Progenitor cell of endocrine pancreas (in vitro differentiated cells): ENCODE data around the gene SDHAF2. TPM values are rescaled to one million over a fixed set of nuclear protein-coding genes. Genes with fewer than 3 reads are reported as not detected.
A peak's percentile ranks its signal among the peaks of the same experiment; 100 is the strongest.

Experiments used
- DNase-seq: peaks from one replicate; pipeline ENCODE4 v3.0.0; 2021; ENCODE audit warnings: low spot score; ENCODE audit not compliant: unreplicated experiment
- H3K27ac Mint-ChIP-seq: 2 replicates; pipeline ENCODE4 v1.8.0; 2021; ENCODE audit warnings: mild to moderate bottlenecking, moderate library complexity, mixed read lengths
- H3K27me3 Mint-ChIP-seq: 2 replicates; pipeline ENCODE4 v1.8.0; 2021; ENCODE audit warnings: mixed read lengths
- H3K36me3 Mint-ChIP-seq: 2 replicates; pipeline ENCODE4 v1.8.0; 2022; ENCODE audit warnings: mixed read lengths; ENCODE audit not compliant: insufficient read depth
- H3K4me1 Mint-ChIP-seq: 2 replicates; pipeline ENCODE4 v1.8.0; 2021; ENCODE audit warnings: low read depth, mixed read lengths
- H3K4me3 Mint-ChIP-seq: 2 replicates; pipeline ENCODE4 v1.8.0; 2021; ENCODE audit warnings: low read depth, mild to moderate bottlenecking, moderate library complexity, mixed read lengths
- H3K9me3 Mint-ChIP-seq: 2 replicates; pipeline ENCODE4 v1.8.0; 2021; ENCODE audit warnings: low read depth, mixed read lengths
- total RNA-seq: library from RNA; stranded (reverse); gene quantifications from 2 replicates; pipeline ENCODE4 v1.2.1, GENCODE V29; 2021
- TF ChIP-seq, protein P1 (sequence below): fragments of 200-600 bp; sonication (generic); IDR thresholded peaks from one replicate; pipeline ENCODE4 v1.5.0; 2021; ENCODE audit warnings: antibody characterized with exemption, mild to moderate bottlenecking; ENCODE audit not compliant: unreplicated experiment

SDHAF2 gene
- total RNA-seq, 1 donor from 2014 or later = 42.2 TPM

DNA sequence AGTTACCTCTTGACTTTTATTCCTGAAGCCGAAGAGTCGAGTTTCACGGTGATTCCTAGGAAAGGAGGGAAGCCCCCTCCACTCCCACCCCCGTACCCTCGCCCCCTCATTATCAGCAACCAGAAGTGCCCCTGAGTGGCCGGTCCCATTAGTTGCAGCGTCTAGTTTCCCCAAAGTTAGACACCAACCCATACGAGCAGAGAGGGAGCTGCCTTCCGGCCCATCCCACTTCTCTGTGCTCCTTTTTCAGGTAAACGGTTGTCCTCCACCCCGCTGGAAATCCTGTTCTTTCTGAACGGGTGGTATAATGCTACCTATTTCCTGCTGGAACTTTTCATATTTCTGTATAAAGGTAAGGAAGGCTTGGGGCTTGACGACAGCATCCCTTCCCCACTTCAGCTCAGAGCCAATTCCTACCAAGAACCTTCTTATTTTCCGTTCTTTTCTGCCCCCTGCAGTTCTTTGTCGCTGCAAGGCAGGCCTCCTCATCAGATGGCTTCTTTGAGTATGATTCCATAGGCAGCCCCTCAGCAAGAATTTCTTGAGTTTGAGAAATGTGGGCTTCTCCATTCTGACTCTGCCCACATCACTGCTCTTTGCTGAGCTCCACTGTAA is 36.8 kb upstream of the SDHAF2 start:
- TF ChIP-seq, protein P1, sequence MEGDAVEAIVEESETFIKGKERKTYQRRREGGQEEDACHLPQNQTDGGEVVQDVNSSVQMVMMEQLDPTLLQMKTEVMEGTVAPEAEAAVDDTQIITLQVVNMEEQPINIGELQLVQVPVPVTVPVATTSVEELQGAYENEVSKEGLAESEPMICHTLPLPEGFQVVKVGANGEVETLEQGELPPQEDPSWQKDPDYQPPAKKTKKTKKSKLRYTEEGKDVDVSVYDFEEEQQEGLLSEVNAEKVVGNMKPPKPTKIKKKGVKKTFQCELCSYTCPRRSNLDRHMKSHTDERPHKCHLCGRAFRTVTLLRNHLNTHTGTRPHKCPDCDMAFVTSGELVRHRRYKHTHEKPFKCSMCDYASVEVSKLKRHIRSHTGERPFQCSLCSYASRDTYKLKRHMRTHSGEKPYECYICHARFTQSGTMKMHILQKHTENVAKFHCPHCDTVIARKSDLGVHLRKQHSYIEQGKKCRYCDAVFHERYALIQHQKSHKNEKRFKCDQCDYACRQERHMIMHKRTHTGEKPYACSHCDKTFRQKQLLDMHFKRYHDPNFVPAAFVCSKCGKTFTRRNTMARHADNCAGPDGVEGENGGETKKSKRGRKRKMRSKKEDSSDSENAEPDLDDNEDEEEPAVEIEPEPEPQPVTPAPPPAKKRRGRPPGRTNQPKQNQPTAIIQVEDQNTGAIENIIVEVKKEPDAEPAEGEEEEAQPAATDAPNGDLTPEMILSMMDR = no peak
- H3K36me3 Mint-ChIP-seq = peaks cover 18% of the 10 kb centered on the region

GRCh38 chr11:61401173-61401572 is 28.8 kb upstream of the SDHAF2 start:
- Mint-ChIP-seq H3K9me3 (no peaks in the 10 kb centered on the region), H3K36me3 (peaks cover 21% of the 10 kb centered on the region), H3K4me3 (no peak overlapping the region), H3K27me3 (no peaks in the 10 kb centered on the region), H3K27ac (peak overlapping the region; percentile 75), H3K4me1 (no peaks in the 10 kb centered on the region)
- DNase-seq = no peak
- TF ChIP-seq, protein P1 = no peak

More for the DNA sequence above, 36.8 kb upstream of the SDHAF2 start:
- Mint-ChIP-seq H3K27me3 (no peaks in the 10 kb centered on the region), H3K9me3 (peaks cover 11% of the 10 kb centered on the region), H3K4me1 (peaks cover 10% of the 10 kb centered on the region), H3K4me3 (peak overlapping the region; percentile 95), H3K27ac (peak overlapping the region; percentile 98)
- DNase-seq = no peak

DNA sequence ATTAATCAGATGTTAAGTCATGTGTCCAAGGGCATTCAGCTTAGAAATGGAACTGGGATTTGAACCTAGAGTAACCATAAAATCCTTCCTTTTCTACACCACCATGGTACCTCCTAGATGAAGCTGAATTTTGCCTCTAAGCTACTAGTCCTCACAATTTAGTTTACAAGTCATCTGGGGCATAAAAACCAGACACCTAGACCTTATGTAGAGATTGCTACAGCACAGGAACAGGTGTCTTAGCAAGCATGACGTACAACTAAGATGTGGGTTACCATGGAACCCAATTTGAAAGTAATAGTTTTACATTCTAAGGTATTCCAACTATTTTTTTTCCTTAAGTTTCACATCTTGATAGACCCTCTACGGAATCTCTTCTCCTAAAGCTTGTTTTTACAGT is 28.4 kb upstream of the SDHAF2 start:
- TF ChIP-seq, protein P1 = no peak
- no peaks in the 10 kb centered on the region for H3K27me3 Mint-ChIP-seq
- H3K9me3 Mint-ChIP-seq = no peaks in the 10 kb centered on the region
- no peak overlapping the region for H3K27ac Mint-ChIP-seq
- no peak overlapping the region for H3K4me3 Mint-ChIP-seq
- DNase-seq = no peak
- no peaks in the 10 kb centered on the region for H3K4me1 Mint-ChIP-seq
- peaks cover 21% of the 10 kb centered on the region for H3K36me3 Mint-ChIP-seq

- Mint-ChIP-seq H3K36me3 (peaks cover 19% of the 10 kb centered on the region), H3K4me1 (no peaks in the 10 kb centered on the region)
- TF ChIP-seq, protein P1 = no peak
These were observed 26.3 kb upstream of the SDHAF2 start for GRCh38 chr11:61403658-61404057.

GRCh38 chr11:61404103-61404502 is 25.8 kb upstream of the SDHAF2 start:
- DNase-seq = no peak
- Mint-ChIP-seq H3K36me3 (peaks cover 17% of the 10 kb centered on the region), H3K9me3 (no peaks in the 10 kb centered on the region), H3K27me3 (no peaks in the 10 kb centered on the region), H3K4me3 (no peak overlapping the region), H3K27ac (no peak overlapping the region), H3K4me1 (no peaks in the 10 kb centered on the region)
- TF ChIP-seq, protein P1 = no peak

More at GRCh38 chr11:61403658-61404057, 26.3 kb upstream of the SDHAF2 start:
- Mint-ChIP-seq H3K27ac (no peak overlapping the region), H3K27me3 (no peaks in the 10 kb centered on the region), H3K9me3 (no peaks in the 10 kb centered on the region), H3K4me3 (no peak overlapping the region)
- no peak for DNase-seq
